Panc1 (cell line): ENCODE data around the gene SAT1. TPM values are rescaled to one million over a fixed set of nuclear protein-coding genes. Genes with fewer than 3 reads are reported as not detected.

Experiments used
- ATAC-seq: fragments of 200-7000 bp; cut with Tn5 transposase; 2 replicates; pipeline ENCODE4 v1.9.1; 2020; ENCODE audit warnings: mild to moderate bottlenecking, moderate library complexity
- BruUV-seq: library from RNA; stranded (reverse); fragments of 400-500 nt; replicated peaks from 2 replicates; lab custom pipeline; 2021; lab: Mats Ljungman, UMichigan
- CTCF ChIA-PET: fragments of 300-600 bp; sonication (Branson Sonifier 250); formaldehyde crosslinking; loops from one replicate; lab custom pipeline; 2022; ENCODE audit warnings: antibody characterized with exemption; lab: Charles Lee
- POLR2A ChIA-PET: fragments of 300-600 bp; sonication (Branson Sonifier 250); formaldehyde crosslinking; loops from one replicate; lab custom pipeline; 2022; ENCODE audit warnings: antibody characterized with exemption; lab: Charles Lee
- DNase-seq: peaks from one replicate; pipeline ENCODE4 v3.0.0-alpha.2; 2010; ENCODE audit warnings: low read depth, low spot score
- H3K27ac ChIP-seq: 2 replicates; pipeline ENCODE4 v1.5.1; 2011; ENCODE audit warnings: mild to moderate bottlenecking, low read length, inconsistent platforms
- H3K27me3 ChIP-seq: fragments of 200-500 bp; sonication (Bioruptor generic); 2 replicates; pipeline ENCODE4 v1.6.0; 2014; ENCODE audit warnings: low read length, inconsistent platforms; ENCODE audit not compliant: control insufficient read depth, insufficient read depth
- H3K36me3 ChIP-seq: fragments of 200-500 bp; sonication (Bioruptor generic); 2 replicates; pipeline ENCODE4 v1.5.1; 2014; ENCODE audit warnings: inconsistent platforms, mild to moderate bottlenecking, low read length, moderate library complexity; ENCODE audit not compliant: control insufficient read depth, insufficient read depth
- H3K4me1 ChIP-seq: 2 replicates; pipeline ENCODE4 v1.5.1; 2011; ENCODE audit warnings: inconsistent platforms, mild to moderate bottlenecking, low read length, moderate library complexity; ENCODE audit not compliant: control insufficient read depth, insufficient read depth
- H3K4me3 ChIP-seq, 2 experiments: 2 replicates each; pipeline ENCODE4 v1.5.1; 2011 to 2012; ENCODE audit warnings: low read depth in 2 of 2, low read length in 2 of 2, mild to moderate bottlenecking in 2 of 2, inconsistent platforms in 1 of 2, moderate library complexity in 1 of 2
- H3K9me3 ChIP-seq: fragments of 200-500 bp; sonication (Bioruptor generic); 2 replicates; pipeline ENCODE4 v1.5.1; 2014; ENCODE audit warnings: low read depth, mild to moderate bottlenecking, inconsistent platforms, low read length, moderate library complexity; ENCODE audit not compliant: control insufficient read depth, insufficient read depth
- CTCF ChIP-seq: fragments of 450-650 bp; IDR thresholded peaks from 2 replicates; pipeline ENCODE4 v1.5.1; 2017; ENCODE audit warnings: mild to moderate bottlenecking
- POLR2AphosphoS5 ChIP-seq: IDR thresholded peaks from 2 replicates; pipeline ENCODE4 v1.6.1; 2012; ENCODE audit warnings: mild to moderate bottlenecking, low read depth, low read length, moderate library complexity
- REST ChIP-seq, 2 experiments: IDR thresholded peaks; 2 replicates each; pipeline ENCODE4 v1.6.1; 2011 to 2012; ENCODE audit warnings: low read depth in 2 of 2, control low read depth in 1 of 2, low read length in 1 of 2, mild to moderate bottlenecking in 1 of 2, moderate library complexity in 1 of 2; ENCODE audit not compliant: insufficient read depth in 1 of 2
- SIN3A ChIP-seq: IDR thresholded peaks from 2 replicates; pipeline ENCODE4 v1.6.1; 2012; ENCODE audit warnings: low read depth, mild to moderate bottlenecking, low read length, moderate library complexity, borderline replicate concordance; ENCODE audit not compliant: insufficient read depth
- TCF7L2 ChIP-seq: IDR thresholded peaks from 2 replicates; pipeline ENCODE4 v1.6.1; 2011; ENCODE audit warnings: mild to moderate bottlenecking, low read depth, low read length, inconsistent platforms
- in situ Hi-C: cut with HindIII; loops from 2 replicates; pipeline ENCODE4 v1.10.0; 2016; ENCODE audit warnings: low sequenced_read_pairs, low pct_unique_long_range_greater_than_20kb
- intact Hi-C: fragments of 100-400 bp; cut with micrococcal nuclease; formaldehyde crosslinking; loops from one replicate; pipeline ENCODE4 v1.10.0; 2022; ENCODE audit not compliant: unreplicated experiment
- total RNA-seq: library from RNA; stranded (reverse); gene quantifications from one replicate; pipeline ENCODE4 v1.2.1, GENCODE V29; 2021; ENCODE audit not compliant: unreplicated experiment

Gene SAT1
- total RNA-seq, 1 experiment from 2014 or later: 173 TPM

- CTCF ChIA-PET: no interaction called here
- Histone ChIP-seq H3K36me3 (no peaks in the 10 kb centered on the region), H3K9me3 (no peaks in the 10 kb centered on the region), H3K4me3 (peak overlapping the region; percentile 45 to 70), H3K27me3 (no peaks in the 10 kb centered on the region), H3K27ac (peak overlapping the region; percentile 81), H3K4me1 (no peaks in the 10 kb centered on the region)
- POLR2A ChIA-PET: interaction anchor here (2.3 kb wide), 1 partner anchor 17 kb away, joined by 6 read pairs; the partner anchor contains the start of gene SAT1
- in situ Hi-C loops: no loop called here
- BruUV-seq: no TSS peak
- ATAC-seq (no peak), DNase-seq (no peak)
- intact Hi-C loops: no loop called here
- TF ChIP-seq POLR2AphosphoS5: no peak
- no peak for TF ChIP-seq SIN3A
- TF ChIP-seq CTCF: no peak
- TF ChIP-seq REST (IDR thresholded peaks at IDR 0.05; ENCODE audit: insufficient read depth in 1 of 2, low read depth in 2 of 2, low read length in 1 of 2): no peak
- TF ChIP-seq TCF7L2: no peak
Observed at GRCh38 chrX:23765449-23765848, 17.5 kb upstream of the SAT1 start.

GRCh38 chrX:23765868-23766267, 17.1 kb upstream of the SAT1 start:
- H3K27ac ChIP-seq: peak overlapping the region; percentile 81
- H3K4me1 ChIP-seq: no peaks in the 10 kb centered on the region
- H3K9me3 ChIP-seq: no peaks in the 10 kb centered on the region
- DNase-seq: no peak
- no peaks in the 10 kb centered on the region for H3K27me3 ChIP-seq
- H3K4me3 ChIP-seq: peak overlapping the region; percentile 45 to 70
- ChIA-PET POLR2A (interaction anchor here (2.3 kb wide), 1 partner anchor 17 kb away, joined by 6 read pairs; the partner anchor contains the start of gene SAT1), CTCF (interaction anchor here (1.1 kb wide), 1 partner anchor 135 kb away, joined by 4 read pairs; no protein-coding TSS in a partner anchor)
- intact Hi-C loops: no loop called here
- TF ChIP-seq TCF7L2 (no peak), CTCF (no peak), POLR2AphosphoS5 (no peak), SIN3A (no peak), REST (IDR thresholded peaks at IDR 0.05; ENCODE audit: insufficient read depth in 1 of 2, low read depth in 2 of 2, low read length in 1 of 2) (no peak)
- no TSS peak for BruUV-seq
- no peaks in the 10 kb centered on the region for H3K36me3 ChIP-seq
- peak; percentile 68 for ATAC-seq
- in situ Hi-C loops: no loop called here
